Breast epithelium (tissue), 4 donors: ENCODE measurements around the gene GSTO2. TPM values are rescaled to one million over a fixed set of nuclear protein-coding genes. Genes with fewer than 3 reads are reported as not detected.

ENCODE experiments used
- DNase-seq, 2 donors: peaks; one replicate each; pipeline ENCODE4 v3.0.0-alpha.2; 2019; ENCODE audit warnings: low spot score in 2 of 2
- H3K27ac ChIP-seq, 2 donors: fragments of 200-600 bp; sonication (generic) in 1 of 2; one replicate each; pipeline ENCODE4 v1.5.1; 2016 to 2019; ENCODE audit warnings: mild to moderate bottlenecking in 1 of 2
- H3K27me3 ChIP-seq, 2 donors: fragments of 200-600 bp; sonication (generic) in 1 of 2; one replicate each; pipeline versions ENCODE4 v1.5.1 to v1.6.0; 2017 to 2019; ENCODE audit warnings: control low read depth in 1 of 2, mild to moderate bottlenecking in 1 of 2
- H3K36me3 ChIP-seq: fragments of 200-600 bp; one replicate; pipeline ENCODE4 v1.5.1; 2019
- H3K4me1 ChIP-seq, 2 donors: fragments of 200-600 bp; sonication (generic); one replicate each; pipeline ENCODE4 v1.5.1; 2016 to 2019; ENCODE audit warnings: control low read depth in 1 of 2
- H3K4me3 ChIP-seq, 3 donors: fragments of 200-600 bp; sonication (generic); 1 replicate in 2 of 3; 2 replicates in 1 of 3; pipeline ENCODE4 v1.5.1; 2016 to 2019; ENCODE audit warnings: mild to moderate bottlenecking in 3 of 3, moderate library complexity in 2 of 3
- H3K9me3 ChIP-seq, 2 donors: fragments of 200-600 bp; sonication (generic) in 1 of 2; one replicate each; pipeline ENCODE4 v1.5.1; 2016 to 2019; ENCODE audit warnings: control low read depth in 1 of 2
- POLR2A ChIP-seq: fragments of 450-650 bp; IDR thresholded peaks from one replicate; pipeline ENCODE4 v1.6.1; 2016; ENCODE audit warnings: antibody characterized with exemption, mild to moderate bottlenecking, moderate library complexity
- POLR2AphosphoS5 ChIP-seq, 3 donors: sonication (generic); formaldehyde crosslinking; IDR thresholded peaks; one replicate each; pipeline ENCODE4 v1.6.1; 2017; ENCODE audit warnings: antibody characterized with exemption in 3 of 3
- intact Hi-C: fragments of 100-400 bp; cut with DNase I; formaldehyde crosslinking; loops from one replicate; pipeline ENCODE4 v1.15.1; 2023; ENCODE audit warnings: low total_unique reads
- total RNA-seq, 3 donors: library from RNA; depleted of rRNA; stranded (reverse); fragments of >200 nt; gene quantifications; one replicate each; pipeline ENCODE4 v1.1.0, GENCODE V29; 2016
- TF ChIP-seq, protein P1 (sequence below), 3 donors: fragments of 450-650 bp; IDR thresholded peaks; one replicate each; pipeline ENCODE4 v1.5.1; 2016 to 2017; ENCODE audit warnings: antibody characterized with exemption in 3 of 3, mild to moderate bottlenecking in 3 of 3, moderate library complexity in 3 of 3

The GSTO2 gene
- total RNA-seq, 3 donors from 2014 or later, result 0.48 to 22.5 (median 14.1) TPM

DNA sequence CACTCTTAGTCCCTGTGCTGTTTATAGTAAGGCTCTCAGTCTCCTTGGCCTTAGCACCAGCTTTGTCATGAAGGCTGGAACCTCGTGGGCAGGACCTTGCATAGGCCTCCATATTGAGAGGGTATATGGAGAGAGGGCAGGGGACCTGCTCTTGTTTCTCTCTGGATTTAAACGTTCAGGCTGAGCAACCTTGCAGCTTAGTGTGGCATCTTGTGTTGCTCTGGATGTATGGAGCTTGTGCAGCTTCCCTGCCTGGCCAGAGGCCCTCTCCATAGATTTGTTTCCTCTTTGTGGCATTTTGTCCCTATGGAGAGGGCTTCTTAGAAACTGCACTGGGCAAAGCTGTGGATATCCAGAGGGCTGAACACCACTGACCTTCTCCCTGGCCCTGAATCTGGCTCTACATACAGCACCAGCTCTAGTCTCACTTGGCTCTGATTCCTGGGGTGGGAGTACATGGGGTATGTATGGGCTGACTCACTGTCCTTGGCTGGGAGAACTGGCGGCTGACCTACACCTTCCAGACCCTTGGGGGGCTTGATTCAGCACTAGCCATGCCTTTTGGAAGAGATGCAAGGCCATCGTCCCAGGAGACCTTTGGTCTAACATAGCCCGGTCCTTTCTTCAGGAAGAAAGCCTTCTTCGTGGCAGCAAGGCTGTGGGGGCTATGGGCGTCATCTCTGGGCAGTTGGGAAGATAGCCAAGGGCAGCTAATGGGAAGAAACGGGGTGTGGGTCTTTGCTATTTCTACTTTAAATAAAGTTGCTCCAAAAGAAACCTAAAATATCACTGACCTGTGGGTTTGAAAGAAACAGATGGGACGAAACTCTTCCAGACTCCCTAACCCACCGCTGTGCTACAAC is 38.8 kb downstream of the GSTO2 start:
- Histone ChIP-seq H3K27me3 (no peaks in the 10 kb centered on the region), H3K27ac (peak overlapping the region in 1 of 2 donors; percentile 3), H3K36me3 (no peaks in the 10 kb centered on the region), H3K4me3 (no peak overlapping the region), H3K9me3 (no peaks in the 10 kb centered on the region), H3K4me1 (no peaks in the 10 kb centered on the region)
- intact Hi-C loops, result loop anchor here (5.0 kb wide), 1 partner anchor 39 kb away; no protein-coding TSS in a partner anchor
- no peak for DNase-seq
- no peak for TF ChIP-seq POLR2A

DNA sequence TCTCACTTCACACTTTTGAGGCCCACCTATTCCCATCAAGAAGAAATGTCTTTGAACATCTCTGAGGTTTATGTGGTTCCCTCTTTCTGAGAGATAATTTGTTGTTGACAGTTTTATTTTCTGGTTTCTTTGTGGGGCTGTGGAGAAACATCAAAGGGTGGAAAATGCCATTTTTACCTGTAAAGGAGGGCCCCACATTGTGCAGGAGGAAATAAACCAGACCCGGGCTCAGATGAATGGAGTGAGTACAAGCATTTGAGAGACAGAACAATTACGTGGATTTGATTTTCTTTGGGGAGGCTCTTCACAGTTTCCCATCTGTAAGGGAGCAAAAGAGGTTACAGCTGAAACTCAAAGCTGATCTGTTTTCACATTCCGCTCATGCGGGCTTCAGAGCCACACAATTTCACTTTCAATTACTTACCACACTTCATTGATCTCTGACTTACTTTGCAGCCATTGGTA is 39.5 kb downstream of the GSTO2 start:
- Histone ChIP-seq H3K4me3 (no peak overlapping the region), H3K9me3 (no peaks in the 10 kb centered on the region), H3K4me1 (no peaks in the 10 kb centered on the region), H3K27me3 (no peaks in the 10 kb centered on the region), H3K36me3 (no peaks in the 10 kb centered on the region), H3K27ac (no peak overlapping the region)
- TF ChIP-seq POLR2AphosphoS5 (IDR thresholded peaks at IDR 0.05) (no peak), POLR2A (no peak)
- TF ChIP-seq, protein P1, sequence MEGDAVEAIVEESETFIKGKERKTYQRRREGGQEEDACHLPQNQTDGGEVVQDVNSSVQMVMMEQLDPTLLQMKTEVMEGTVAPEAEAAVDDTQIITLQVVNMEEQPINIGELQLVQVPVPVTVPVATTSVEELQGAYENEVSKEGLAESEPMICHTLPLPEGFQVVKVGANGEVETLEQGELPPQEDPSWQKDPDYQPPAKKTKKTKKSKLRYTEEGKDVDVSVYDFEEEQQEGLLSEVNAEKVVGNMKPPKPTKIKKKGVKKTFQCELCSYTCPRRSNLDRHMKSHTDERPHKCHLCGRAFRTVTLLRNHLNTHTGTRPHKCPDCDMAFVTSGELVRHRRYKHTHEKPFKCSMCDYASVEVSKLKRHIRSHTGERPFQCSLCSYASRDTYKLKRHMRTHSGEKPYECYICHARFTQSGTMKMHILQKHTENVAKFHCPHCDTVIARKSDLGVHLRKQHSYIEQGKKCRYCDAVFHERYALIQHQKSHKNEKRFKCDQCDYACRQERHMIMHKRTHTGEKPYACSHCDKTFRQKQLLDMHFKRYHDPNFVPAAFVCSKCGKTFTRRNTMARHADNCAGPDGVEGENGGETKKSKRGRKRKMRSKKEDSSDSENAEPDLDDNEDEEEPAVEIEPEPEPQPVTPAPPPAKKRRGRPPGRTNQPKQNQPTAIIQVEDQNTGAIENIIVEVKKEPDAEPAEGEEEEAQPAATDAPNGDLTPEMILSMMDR (IDR thresholded peaks at IDR 0.05), result no peak
- no peak for DNase-seq
- intact Hi-C loops, result loop anchor here (5.0 kb wide), 1 partner anchor 39 kb away; no protein-coding TSS in a partner anchor

DNA sequence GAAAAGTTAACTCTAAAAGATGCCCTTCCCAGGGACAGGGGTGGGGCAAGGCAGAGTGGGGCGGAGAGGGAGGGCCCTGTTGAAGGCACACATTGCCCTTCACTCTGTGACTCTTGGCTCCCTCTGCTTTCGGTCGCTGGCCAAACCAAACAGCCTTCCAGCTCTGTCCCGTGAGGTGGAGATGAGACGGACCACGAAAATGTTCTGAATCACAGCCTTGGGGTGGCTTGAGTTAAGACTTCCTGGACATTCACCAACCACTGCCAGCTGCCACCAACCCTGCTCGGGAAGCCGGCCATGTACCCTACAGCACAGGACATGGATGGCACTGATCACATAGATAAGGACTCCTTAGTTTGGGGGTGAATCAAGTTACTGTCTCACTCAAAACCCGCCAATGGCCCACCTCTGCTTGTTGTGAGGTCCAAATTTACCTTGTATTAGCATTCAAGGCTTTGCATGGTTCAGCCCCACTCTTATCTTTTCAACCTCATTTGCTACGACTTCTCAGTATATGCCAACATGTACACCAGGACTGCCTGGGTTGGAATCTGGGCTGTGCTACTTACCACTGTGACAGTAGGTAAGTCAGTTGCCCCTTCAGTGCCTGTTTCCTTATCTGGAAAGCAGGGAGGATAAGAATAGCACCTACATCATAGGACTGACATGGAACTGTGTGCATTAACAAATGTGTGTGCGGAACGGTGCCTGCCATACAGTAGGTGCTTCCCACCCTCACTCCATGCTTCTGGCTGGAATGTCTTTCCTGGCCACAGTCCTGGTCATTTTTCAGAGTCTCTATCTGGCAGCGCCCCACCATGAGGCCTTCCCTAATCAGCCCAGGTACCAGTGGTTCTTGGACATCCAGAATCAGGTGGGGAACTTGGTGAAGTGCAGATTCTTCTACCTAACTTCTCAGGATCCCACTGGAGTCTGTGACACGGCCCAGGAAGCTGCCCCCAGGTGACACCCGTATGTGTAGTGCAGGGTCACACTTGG is 41.3 kb downstream of the GSTO2 start:
- peaks cover 3% of the 10 kb centered on the region for H3K36me3 ChIP-seq
- H3K9me3 ChIP-seq, result no peaks in the 10 kb centered on the region
- peak overlapping the region; percentile 54 to 80 for H3K27ac ChIP-seq
- TF ChIP-seq, protein P1 (IDR thresholded peaks at IDR 0.05), result no peak
- TF ChIP-seq POLR2A (no peak), POLR2AphosphoS5 (IDR thresholded peaks at IDR 0.05) (peak in 1 of 3 donors; percentile 69)
- no peaks in the 10 kb centered on the region for H3K4me1 ChIP-seq
- intact Hi-C loops, result loop anchor here (5.0 kb wide), 1 partner anchor 37 kb away; no protein-coding TSS in a partner anchor
- H3K4me3 ChIP-seq, result no peak overlapping the region
- no peaks in the 10 kb centered on the region for H3K27me3 ChIP-seq
- peak in 1 of 2 donors; percentile 77 for DNase-seq

DNA sequence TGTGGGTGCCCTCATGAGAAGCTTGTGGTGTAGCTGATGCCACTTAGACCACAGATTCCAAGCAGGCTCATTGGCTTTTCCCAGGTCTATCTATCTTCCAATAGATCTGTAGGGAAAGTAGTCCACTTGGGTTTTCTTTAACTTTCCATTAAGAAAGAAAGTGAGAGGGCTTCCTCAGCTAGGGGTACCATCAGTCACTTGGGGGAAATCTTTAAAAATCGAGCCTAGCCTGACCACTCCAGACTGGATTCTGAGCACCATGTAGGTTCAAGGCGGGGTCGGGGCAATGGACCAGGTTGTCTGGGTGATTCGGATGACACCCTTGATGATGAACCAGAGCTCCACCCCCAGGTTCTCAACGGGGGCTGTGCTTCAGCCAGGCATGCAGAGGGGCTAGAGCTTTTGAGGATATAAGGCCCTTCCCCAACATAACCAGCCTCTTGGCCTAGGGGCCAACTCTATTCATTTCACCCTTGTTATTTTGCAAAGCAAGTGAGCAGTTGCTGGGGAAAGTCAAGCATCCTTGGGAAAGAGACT is 42.3 kb downstream of the GSTO2 start:
- H3K27me3 ChIP-seq, result no peaks in the 10 kb centered on the region
- H3K4me1 ChIP-seq, result no peaks in the 10 kb centered on the region
- peak overlapping the region in 1 of 2 donors; percentile 80 for H3K27ac ChIP-seq
- no peak overlapping the region for H3K4me3 ChIP-seq
- TF ChIP-seq, protein P1 (IDR thresholded peaks at IDR 0.05), result no peak
- no peak for TF ChIP-seq POLR2AphosphoS5 (IDR thresholded peaks at IDR 0.05)
- no peak for TF ChIP-seq POLR2A
- DNase-seq, result no peak
- peaks cover 6% of the 10 kb centered on the region for H3K36me3 ChIP-seq
- intact Hi-C loops, result no loop called here
- no peaks in the 10 kb centered on the region for H3K9me3 ChIP-seq
